ENCODE results near the gene ITGB4. TPM values are rescaled to one million over a fixed set of nuclear protein-coding genes. Genes with fewer than 3 reads are reported as not detected.
A peak's percentile ranks its signal among the peaks of the same experiment; 100 is the strongest.

ITGB4 gene
- total and polyA plus RNA-seq, 2 experiments from 2014 or later = 6.1 to 9.7 TPM

- TF ChIP-seq CTCF (conservative IDR thresholded peaks at IDR 0.05; ENCODE audit: low read depth in 2 of 2) (no peak), REST (IDR thresholded peaks at IDR 0.05; ENCODE audit: unreplicated experiment) (no peak), POLR2AphosphoS5 (IDR thresholded peaks at IDR 0.05; ENCODE audit: low read depth) (no peak), ZNF331 (CRISPR knock-in tag; IDR thresholded peaks at IDR 0.05; ENCODE audit: low read depth) (no peak)
Observed at GRCh38 chr17:75685499-75685898, 35.8 kb upstream of the ITGB4 start (continued).

GRCh38 chr17:75688209-75688825 is 32.9 kb upstream of the ITGB4 start:
- Histone ChIP-seq H3K4me1 (ENCODE audit: insufficient read depth) (no peaks in the 10 kb centered on the region), H3K36me3 (ENCODE audit: insufficient read depth) (no peaks in the 10 kb centered on the region), H3K27me3 (ENCODE audit: insufficient read depth) (no peaks in the 10 kb centered on the region), H3K9me2 (ENCODE audit: insufficient read depth) (no peaks in the 10 kb centered on the region), H3K27ac (ENCODE audit: low read depth) (peak overlapping the region; percentile 66; the same call in 1 of the 2 replicates), H2AFZ (no peak overlapping the region), H4K20me1 (replicated peaks; ENCODE audit: insufficient read depth) (peaks cover 6% of the 10 kb centered on the region; the same call in 1 of the 2 replicates), H3F3A (replicated peaks; ENCODE audit: low read depth) (no peaks in the 10 kb centered on the region), H3K4me2 (no peak overlapping the region), H3K79me2 (replicated peaks; ENCODE audit: insufficient read depth) (peaks cover 84% of the 10 kb centered on the region), H3K4me3 (no peak overlapping the region)
- peaks cover 8% of the 10 kb centered on the region for H3K27me3 Mint-ChIP-seq (ENCODE audit: insufficient read depth, low read depth, poor library complexity)
- H3K4me1 Mint-ChIP-seq = peaks cover 13% of the 10 kb centered on the region
- peak overlapping the region; percentile 51; the same call in 1 of the 2 replicates for H3K27ac Mint-ChIP-seq
- H3K4me3 Mint-ChIP-seq = no peak overlapping the region
- H3K9me3 Mint-ChIP-seq = no peaks in the 10 kb centered on the region
- no peaks in the 10 kb centered on the region; the same call in 1 of the 3 replicates for H3K36me3 Mint-ChIP-seq (ENCODE audit: low read depth)
- ATAC-seq (no peak), DNase-seq (ENCODE audit: low spot score) (no peak)
- TF ChIP-seq EZH2 (IDR thresholded peaks at IDR 0.05; ENCODE audit: low read depth, unreplicated experiment) (no peak), NANOG (IDR thresholded peaks at IDR 0.05; ENCODE audit: borderline replicate concordance) (no peak), REST (IDR thresholded peaks at IDR 0.05; ENCODE audit: unreplicated experiment) (no peak), ZNF462 (CRISPR knock-in tag; IDR thresholded peaks at IDR 0.05) (no peak)

All from GM23338 (cell line).